ENCODE data around the gene CEP192.

DNA sequence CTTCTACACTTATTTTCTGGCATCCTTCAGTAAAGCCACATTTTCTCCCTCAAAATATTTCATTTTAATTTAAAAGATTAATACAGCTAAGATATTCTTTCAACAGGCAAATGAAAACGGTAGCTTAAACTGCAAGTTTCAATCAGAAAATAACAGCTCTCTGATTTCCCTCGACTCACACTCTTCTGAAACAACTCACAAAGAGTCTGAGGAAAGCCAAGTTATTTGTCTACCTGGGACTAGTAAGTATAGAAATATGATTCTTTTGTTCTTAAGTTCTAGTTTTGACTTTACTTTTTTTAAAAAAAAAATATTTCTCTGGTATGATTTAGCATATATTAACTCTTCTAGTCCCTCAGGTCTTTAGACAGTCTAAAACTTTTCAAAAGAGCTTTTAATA, 27.2 kb downstream of the CEP192 start:
- TF ChIP-seq ZBED1 (IDR thresholded peaks at IDR 0.05; ENCODE audit: borderline replicate concordance), result no peak
- TF ChIP-seq MTA3 (IDR thresholded peaks at IDR 0.05; ENCODE audit: borderline replicate concordance, low read length), result no peak
- TF ChIP-seq, protein P1, sequence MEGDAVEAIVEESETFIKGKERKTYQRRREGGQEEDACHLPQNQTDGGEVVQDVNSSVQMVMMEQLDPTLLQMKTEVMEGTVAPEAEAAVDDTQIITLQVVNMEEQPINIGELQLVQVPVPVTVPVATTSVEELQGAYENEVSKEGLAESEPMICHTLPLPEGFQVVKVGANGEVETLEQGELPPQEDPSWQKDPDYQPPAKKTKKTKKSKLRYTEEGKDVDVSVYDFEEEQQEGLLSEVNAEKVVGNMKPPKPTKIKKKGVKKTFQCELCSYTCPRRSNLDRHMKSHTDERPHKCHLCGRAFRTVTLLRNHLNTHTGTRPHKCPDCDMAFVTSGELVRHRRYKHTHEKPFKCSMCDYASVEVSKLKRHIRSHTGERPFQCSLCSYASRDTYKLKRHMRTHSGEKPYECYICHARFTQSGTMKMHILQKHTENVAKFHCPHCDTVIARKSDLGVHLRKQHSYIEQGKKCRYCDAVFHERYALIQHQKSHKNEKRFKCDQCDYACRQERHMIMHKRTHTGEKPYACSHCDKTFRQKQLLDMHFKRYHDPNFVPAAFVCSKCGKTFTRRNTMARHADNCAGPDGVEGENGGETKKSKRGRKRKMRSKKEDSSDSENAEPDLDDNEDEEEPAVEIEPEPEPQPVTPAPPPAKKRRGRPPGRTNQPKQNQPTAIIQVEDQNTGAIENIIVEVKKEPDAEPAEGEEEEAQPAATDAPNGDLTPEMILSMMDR (IDR thresholded peaks at IDR 0.05 in 2 of 3, conservative IDR thresholded peaks at IDR 0.05 in 1 of 3; ENCODE audit: control insufficient read depth in 2 of 3, extremely low read depth in 1 of 3, insufficient read depth in 1 of 3, low read depth in 3 of 3, low read length in 3 of 3), result no peak
- TF ChIP-seq TAF1 (IDR thresholded peaks at IDR 0.05; ENCODE audit: borderline replicate concordance, low read depth, low read length), result no peak
- TF ChIP-seq CBFB (IDR thresholded peaks at IDR 0.05; ENCODE audit: low read depth), result no peak
- no peak for TF ChIP-seq EP300 (IDR thresholded peaks at IDR 0.05; ENCODE audit: borderline replicate concordance in 1 of 2, control insufficient read depth in 1 of 2, low read depth in 2 of 2, low read length in 2 of 2)
- TF ChIP-seq MEF2A (IDR thresholded peaks at IDR 0.05; ENCODE audit: insufficient read depth, low read depth, low read length), result no peak
- no peak for TF ChIP-seq RFX5 (IDR thresholded peaks at IDR 0.05; ENCODE audit: low read depth, low read length)
- no peak for TF ChIP-seq SMC3 (IDR thresholded peaks at IDR 0.05; ENCODE audit: borderline replicate concordance, low read length)
